Astrocyte of the spinal cord (primary cell): ENCODE results near the gene CCDC57.

ENCODE experiments used
- DNase-seq: peaks from one replicate; pipeline ENCODE4 v3.0.0; 2011; ENCODE audit warnings: low read depth, low spot score
- H3K4me3 ChIP-seq: 2 replicates; pipeline ENCODE4 v1.5.1; 2011; ENCODE audit warnings: low read depth, mild to moderate bottlenecking, low read length, moderate library complexity
- CTCF ChIP-seq: IDR thresholded peaks from 2 replicates; pipeline ENCODE4 v1.5.1; 2012; ENCODE audit warnings: low read depth, mild to moderate bottlenecking, low read length, inconsistent platforms
- in situ Hi-C: cut with HindIII; loops from 2 replicates; pipeline ENCODE4 v1.10.0; 2017; ENCODE audit warnings: low sequenced_read_pairs

Gene CCDC57

DNA sequence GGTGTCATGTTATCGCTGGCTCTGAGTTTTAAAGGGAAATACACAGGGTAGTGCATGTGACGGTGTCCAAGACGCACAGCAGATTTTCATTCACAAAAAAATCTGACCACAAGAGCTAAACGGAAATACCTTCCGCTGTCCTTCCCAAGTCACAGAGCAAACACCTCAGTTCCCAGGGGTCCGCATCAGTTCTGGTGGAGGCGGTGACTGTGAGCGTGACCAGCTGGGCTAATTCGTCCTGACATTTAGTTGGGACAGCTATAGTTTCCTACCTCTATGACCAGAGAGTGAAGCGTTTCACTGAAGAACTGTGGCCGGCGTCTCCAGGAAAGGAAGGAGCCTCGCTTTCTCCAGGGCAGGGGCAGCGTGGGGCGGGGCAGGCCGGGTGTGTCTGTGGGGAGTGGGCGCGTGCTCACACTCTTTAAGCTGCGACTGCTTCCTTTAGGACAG is 104.1 kb downstream of the CCDC57 start:
- DNase-seq: no peak
- H3K4me3 ChIP-seq: no peak overlapping the region
- in situ Hi-C loops: no loop called here
- TF ChIP-seq CTCF: no peak

GRCh38 chr17:82108038-82108437 is 104.6 kb downstream of the CCDC57 start:
- no peak for DNase-seq
- in situ Hi-C loops: no loop called here
- TF ChIP-seq CTCF: no peak
- H3K4me3 ChIP-seq: no peak overlapping the region

GRCh38 chr17:82107341-82107860 is 105.2 kb downstream of the CCDC57 start:
- in situ Hi-C loops: no loop called here
- no peak for DNase-seq
- H3K4me3 ChIP-seq: no peak overlapping the region

DNA sequence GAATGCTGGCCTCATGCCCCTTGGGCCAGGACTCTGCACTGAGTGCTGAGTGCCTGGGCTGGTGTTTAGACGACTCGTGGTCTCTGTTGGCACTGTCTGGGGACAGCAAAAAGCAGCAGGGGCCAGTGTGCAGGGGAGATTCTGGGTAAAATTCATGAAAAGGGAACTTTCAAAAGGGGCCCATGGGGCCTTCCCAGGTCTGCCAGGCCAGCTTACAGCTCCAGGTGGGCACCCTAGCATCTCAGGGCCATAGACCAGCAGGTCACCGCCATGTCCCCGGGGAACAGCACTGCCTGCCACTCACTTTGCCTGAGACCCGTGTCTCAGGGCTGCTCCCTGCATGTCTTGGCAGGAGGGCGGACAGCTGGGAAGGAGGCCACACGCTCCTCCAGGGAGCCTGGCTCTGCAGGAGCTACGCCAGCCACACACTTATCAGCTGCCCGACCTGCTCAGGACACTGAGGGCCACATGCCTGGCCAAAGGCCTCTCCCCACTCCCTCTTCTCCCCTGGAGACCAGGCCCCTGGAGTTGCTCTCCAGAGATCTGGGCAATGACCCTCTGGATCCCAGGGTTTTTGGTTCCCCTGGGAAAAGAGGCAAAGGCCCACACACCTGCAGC is 105.8 kb downstream of the CCDC57 start:
- no peak for TF ChIP-seq CTCF
- no peak overlapping the region for H3K4me3 ChIP-seq
- in situ Hi-C loops: no loop called here
- DNase-seq: no peak

More at GRCh38 chr17:82107341-82107860, 105.2 kb downstream of the CCDC57 start:
- TF ChIP-seq CTCF: peak; percentile 30

GRCh38 chr17:82105882-82106687 is 106.6 kb downstream of the CCDC57 start:
- in situ Hi-C loops: no loop called here
- DNase-seq: peak; percentile 18
- no peak overlapping the region for H3K4me3 ChIP-seq
- TF ChIP-seq CTCF: peak; percentile 38

- H3K4me3 ChIP-seq: no peak overlapping the region
- DNase-seq: no peak
- in situ Hi-C loops: no loop called here
- no peak for TF ChIP-seq CTCF
Observed at GRCh38 chr17:82105417-82105881, 107.2 kb downstream of the CCDC57 start.
